ENCODE measurements around the gene NIT2. TPM values are rescaled to one million over a fixed set of nuclear protein-coding genes. Genes with fewer than 3 reads are reported as not detected.

The NIT2 gene
- total RNA-seq, 4 donors from 2014 or later: 21.8 to 46.1 (median 35.0) TPM

DNA sequence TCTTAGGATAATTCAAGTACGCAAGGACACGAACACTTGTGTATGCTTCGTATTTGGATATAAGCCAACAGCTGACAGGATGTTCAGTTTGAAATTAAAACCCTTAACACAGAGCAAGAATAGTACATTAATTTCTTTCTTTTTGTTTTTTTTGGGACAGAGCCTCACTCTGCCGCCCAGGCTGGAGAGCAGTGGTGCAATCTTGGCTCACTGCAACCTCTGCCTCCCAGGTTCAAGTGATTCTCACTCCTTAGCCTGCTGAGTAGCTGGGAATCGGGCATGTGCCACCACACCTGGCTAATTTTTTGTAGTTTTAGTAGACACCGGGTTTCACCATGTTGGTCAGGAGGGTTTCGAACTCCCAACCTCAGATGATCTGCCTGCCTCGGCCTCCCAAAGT lies 33.9 kb downstream of the NIT2 start:
- no peak overlapping the region for H3K4me3 ChIP-seq (ENCODE audit: low read depth, poor library complexity, severe bottlenecking)
- TF ChIP-seq, protein P1, sequence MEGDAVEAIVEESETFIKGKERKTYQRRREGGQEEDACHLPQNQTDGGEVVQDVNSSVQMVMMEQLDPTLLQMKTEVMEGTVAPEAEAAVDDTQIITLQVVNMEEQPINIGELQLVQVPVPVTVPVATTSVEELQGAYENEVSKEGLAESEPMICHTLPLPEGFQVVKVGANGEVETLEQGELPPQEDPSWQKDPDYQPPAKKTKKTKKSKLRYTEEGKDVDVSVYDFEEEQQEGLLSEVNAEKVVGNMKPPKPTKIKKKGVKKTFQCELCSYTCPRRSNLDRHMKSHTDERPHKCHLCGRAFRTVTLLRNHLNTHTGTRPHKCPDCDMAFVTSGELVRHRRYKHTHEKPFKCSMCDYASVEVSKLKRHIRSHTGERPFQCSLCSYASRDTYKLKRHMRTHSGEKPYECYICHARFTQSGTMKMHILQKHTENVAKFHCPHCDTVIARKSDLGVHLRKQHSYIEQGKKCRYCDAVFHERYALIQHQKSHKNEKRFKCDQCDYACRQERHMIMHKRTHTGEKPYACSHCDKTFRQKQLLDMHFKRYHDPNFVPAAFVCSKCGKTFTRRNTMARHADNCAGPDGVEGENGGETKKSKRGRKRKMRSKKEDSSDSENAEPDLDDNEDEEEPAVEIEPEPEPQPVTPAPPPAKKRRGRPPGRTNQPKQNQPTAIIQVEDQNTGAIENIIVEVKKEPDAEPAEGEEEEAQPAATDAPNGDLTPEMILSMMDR (IDR thresholded peaks at IDR 0.05): no peak
- no peak for TF ChIP-seq POLR2A (IDR thresholded peaks at IDR 0.05)
- intact Hi-C loops (cut with DNase I; ENCODE audit: low total_unique reads): no loop called here
- 82 to 89% methylated on average over 8 of the region's 8 CpGs for WGBS, 2 donors
- DNase-seq (ENCODE audit: low spot score in 2 of 2): no peak

DNA sequence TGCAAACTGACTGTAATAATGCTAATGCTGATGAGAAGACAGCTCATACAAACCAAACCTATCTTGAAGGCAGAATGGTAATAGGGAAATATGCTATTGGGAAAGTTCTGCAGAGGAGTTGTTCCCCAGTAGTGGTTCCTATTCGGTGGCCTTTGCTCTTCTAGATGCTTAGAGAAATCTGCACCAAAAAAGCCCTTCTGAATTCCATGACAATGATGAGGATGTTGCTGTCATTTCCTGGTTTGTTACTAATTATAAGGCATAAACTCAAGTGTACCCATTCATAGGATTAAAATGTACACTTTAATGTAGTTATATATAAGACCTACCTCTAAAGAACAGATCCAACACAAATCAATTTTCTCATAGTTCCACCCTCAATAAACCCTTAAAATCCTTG lies 36.2 kb downstream of the NIT2 start:
- no peak for DNase-seq (ENCODE audit: low spot score in 2 of 2)
- TF ChIP-seq POLR2A (IDR thresholded peaks at IDR 0.05): no peak
- TF ChIP-seq, protein P1 (IDR thresholded peaks at IDR 0.05): no peak
- intact Hi-C loops (cut with DNase I; ENCODE audit: low total_unique reads): no loop called here
- 75 to 88% methylated on average over 1 of the region's 1 CpG for WGBS, 2 donors
- H3K4me3 ChIP-seq (ENCODE audit: low read depth, poor library complexity, severe bottlenecking): no peak overlapping the region

DNA sequence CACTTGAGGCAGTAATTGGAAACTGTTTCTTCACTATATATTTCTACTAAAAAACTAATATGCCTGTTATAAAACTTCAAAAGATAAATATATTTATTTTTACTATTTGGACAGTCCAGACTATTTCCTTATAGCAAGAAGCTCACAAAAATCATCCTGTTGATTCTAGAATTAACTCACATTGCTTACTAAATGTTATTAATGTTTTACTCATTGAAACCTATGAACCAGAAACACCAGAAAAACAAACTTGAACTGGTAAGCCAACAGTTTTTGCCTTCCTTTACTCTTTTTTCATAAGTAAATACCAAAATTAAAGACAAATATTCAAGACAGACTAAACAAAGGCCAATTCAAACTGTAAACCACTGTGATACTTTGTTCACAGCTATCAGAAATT lies 40.0 kb downstream of the NIT2 start:
- H3K4me3 ChIP-seq (ENCODE audit: low read depth, poor library complexity, severe bottlenecking): no peak overlapping the region
- TF ChIP-seq, protein P1 (IDR thresholded peaks at IDR 0.05): no peak
- no peak for TF ChIP-seq POLR2A (IDR thresholded peaks at IDR 0.05)
- DNase-seq (ENCODE audit: low spot score in 2 of 2): no peak
- intact Hi-C loops (cut with DNase I; ENCODE audit: low total_unique reads): no loop called here

- DNase-seq (ENCODE audit: low spot score in 2 of 2): no peak
- WGBS, 2 donors: 93 to 97% methylated on average over 4 of the region's 4 CpGs
- intact Hi-C loops (cut with DNase I; ENCODE audit: low total_unique reads): no loop called here
Measured at GRCh38 chr3:100376301-100376700, 41.7 kb downstream of the NIT2 start.

GRCh38 chr3:100384733-100385525 lies 50.4 kb downstream of the NIT2 start:
- intact Hi-C loops (cut with DNase I; ENCODE audit: low total_unique reads): no loop called here
- WGBS, 2 donors: 83 to 97% methylated on average over 8 of the region's 8 CpGs
- no peak for TF ChIP-seq POLR2A (IDR thresholded peaks at IDR 0.05)
- TF ChIP-seq, protein P1 (IDR thresholded peaks at IDR 0.05): no peak

More at GRCh38 chr3:100376301-100376700, 41.7 kb downstream of the NIT2 start:
- no peak for TF ChIP-seq POLR2A (IDR thresholded peaks at IDR 0.05)
- TF ChIP-seq, protein P1 (IDR thresholded peaks at IDR 0.05): no peak
- no peak overlapping the region for H3K4me3 ChIP-seq (ENCODE audit: low read depth, poor library complexity, severe bottlenecking)

More at GRCh38 chr3:100384733-100385525, 50.4 kb downstream of the NIT2 start:
- DNase-seq (ENCODE audit: low spot score in 2 of 2): no peak
- H3K4me3 ChIP-seq (ENCODE audit: low read depth, poor library complexity, severe bottlenecking): no peak overlapping the region

Data from lower leg skin (tissue), 4 donors.